ENCODE data around the gene SIM2. TPM values are rescaled to one million over a fixed set of nuclear protein-coding genes. Genes with fewer than 3 reads are reported as not detected.

SIM2 gene
- total RNA-seq, 1 donor from 2014 or later = not detected

DNA sequence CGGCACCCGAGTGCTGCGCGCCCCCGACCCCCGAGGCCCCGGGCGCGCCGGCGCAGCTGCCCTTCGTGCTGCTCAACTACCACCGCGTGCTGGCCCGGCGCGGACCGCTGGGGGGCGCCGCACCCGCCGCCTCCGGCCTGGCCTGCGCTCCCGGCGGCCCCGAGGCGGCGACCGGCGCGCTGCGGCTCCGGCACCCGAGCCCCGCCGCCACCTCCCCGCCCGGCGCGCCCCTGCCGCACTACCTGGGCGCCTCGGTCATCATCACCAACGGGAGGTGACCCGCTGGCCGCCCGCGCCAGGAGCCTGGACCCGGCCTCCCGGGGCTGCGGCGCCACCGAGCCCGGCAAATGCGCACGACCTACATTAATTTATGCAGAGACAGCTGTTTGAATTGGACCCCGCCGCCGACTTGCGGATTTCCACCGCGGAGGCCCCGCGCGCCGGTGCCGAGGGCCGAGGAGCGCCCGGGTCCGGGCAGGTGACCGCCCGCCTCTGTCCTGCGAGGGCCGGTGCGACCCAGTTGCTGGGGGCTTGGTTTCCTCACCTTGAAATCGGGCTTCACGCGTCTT is 49.0 kb downstream of the SIM2 start:
- peak; percentile 77 for ATAC-seq (ENCODE audit: poor library complexity)
- intact Hi-C loops (cut with DNase I) = loop anchor here (10.0 kb wide), 1 partner anchor 167 kb away; no protein-coding TSS in a partner anchor
- DNase-seq = peak; percentile 61

- intact Hi-C loops (cut with DNase I) = loop anchor here (10.0 kb wide), 1 partner anchor 165 kb away; no protein-coding TSS in a partner anchor
- DNase-seq (no peak), ATAC-seq (ENCODE audit: poor library complexity) (peak; percentile 57)
These were observed 51.1 kb downstream of the SIM2 start for GRCh38 chr21:36749935-36750575.

- intact Hi-C loops (cut with DNase I) = no loop called here
- ATAC-seq (ENCODE audit: poor library complexity) (no peak), DNase-seq (no peak)
These were observed 51.7 kb downstream of the SIM2 start for GRCh38 chr21:36750576-36750959.

- DNase-seq (no peak), ATAC-seq (ENCODE audit: poor library complexity) (no peak)
- intact Hi-C loops (cut with DNase I) = no loop called here
These were observed 52.5 kb downstream of the SIM2 start for GRCh38 chr21:36751383-36751782.

- DNase-seq (no peak), ATAC-seq (ENCODE audit: poor library complexity) (no peak)
- intact Hi-C loops (cut with DNase I) = no loop called here
These were observed 54.6 kb downstream of the SIM2 start for GRCh38 chr21:36753556-36753955.

- no peak for ATAC-seq (ENCODE audit: poor library complexity)
- intact Hi-C loops (cut with DNase I) = no loop called here
- no peak for DNase-seq
These were observed 55.5 kb downstream of the SIM2 start for GRCh38 chr21:36754241-36754898.

GRCh38 chr21:36756527-36756926 is 57.6 kb downstream of the SIM2 start:
- intact Hi-C loops (cut with DNase I) = no loop called here
- ATAC-seq (ENCODE audit: poor library complexity) (no peak), DNase-seq (no peak)

- intact Hi-C loops (cut with DNase I) = no loop called here
- ATAC-seq (ENCODE audit: poor library complexity) = no peak
- DNase-seq = no peak
These were observed 58.3 kb downstream of the SIM2 start for GRCh38 chr21:36757196-36757595.

DNA sequence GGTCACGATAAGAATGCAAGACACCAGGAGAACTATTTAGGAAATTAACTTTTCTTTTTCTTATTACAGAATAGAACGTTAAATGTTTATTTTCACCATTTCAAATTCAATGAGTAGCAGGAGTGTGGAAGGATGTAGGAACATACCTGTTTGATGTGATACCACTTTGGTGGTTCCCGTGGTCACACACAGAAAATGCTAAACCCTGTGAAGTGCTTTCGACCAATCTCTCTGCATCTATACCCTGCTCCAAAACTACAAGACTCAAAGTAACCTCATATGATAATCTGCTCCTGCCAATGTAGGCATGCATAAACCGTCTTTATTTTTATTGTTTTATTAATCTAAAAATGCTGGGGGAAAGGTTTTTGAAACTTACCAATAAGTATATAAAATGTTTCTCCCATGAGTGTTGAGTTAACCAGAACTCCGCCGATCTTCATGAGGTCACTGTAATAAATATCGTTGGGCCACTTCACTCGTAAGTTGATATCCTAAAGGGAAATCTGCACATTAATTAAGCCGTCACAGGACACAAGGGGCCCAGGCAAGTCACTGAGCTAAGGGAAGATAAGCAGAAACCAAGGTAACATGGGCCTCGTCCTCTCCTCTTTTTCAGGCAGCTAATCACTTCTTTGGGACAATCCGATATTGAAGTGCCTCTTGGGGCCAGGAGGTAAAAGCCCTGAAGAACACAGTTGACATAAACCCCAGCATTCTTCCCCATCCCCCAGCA is 60.6 kb downstream of the SIM2 start:
- intact Hi-C loops (cut with DNase I) = no loop called here
- no peak for DNase-seq
- no peak for ATAC-seq (ENCODE audit: poor library complexity)

DNA sequence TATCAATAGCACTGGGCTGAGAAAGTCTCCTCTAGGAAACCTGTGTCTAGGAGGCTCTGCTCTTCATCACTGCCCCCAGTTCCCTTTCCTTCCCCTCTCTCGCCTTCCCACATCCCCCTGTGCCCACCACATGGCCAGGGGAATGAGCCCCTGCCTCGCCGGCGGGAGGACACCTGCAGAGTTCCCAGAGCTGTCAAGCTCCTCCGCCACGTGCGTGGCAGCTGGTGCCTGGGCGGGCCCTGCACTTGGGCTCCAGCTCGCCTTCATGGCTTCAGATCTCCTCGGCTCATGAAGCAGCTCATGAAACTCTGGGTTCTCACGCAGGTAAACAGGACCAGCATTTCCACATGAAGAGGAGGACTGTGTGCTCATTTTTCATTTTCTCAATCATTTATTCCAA is 62.8 kb downstream of the SIM2 start:
- intact Hi-C loops (cut with DNase I) = no loop called here

DNA sequence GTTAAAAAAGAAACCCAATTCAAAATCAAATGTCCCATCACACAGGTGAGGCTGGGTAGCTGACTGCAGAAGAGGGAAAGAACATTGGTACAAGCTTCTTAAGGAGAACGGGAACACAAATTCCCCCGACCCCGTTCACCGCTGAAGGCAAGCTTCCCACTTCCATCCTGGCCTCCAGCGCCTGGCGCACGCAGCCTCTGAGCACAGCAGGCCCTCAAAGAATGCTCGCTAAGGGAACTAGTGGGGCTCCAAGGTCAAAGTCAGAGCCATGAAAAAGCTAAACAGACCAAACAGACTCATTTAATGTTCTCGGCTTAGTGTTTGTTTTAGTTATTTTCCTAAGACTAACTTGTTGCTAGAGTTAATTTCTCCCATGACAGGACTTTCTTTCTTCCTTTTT is 63.7 kb downstream of the SIM2 start:
- ATAC-seq (ENCODE audit: poor library complexity) = no peak
- intact Hi-C loops (cut with DNase I) = no loop called here
- DNase-seq = no peak

More for the DNA sequence above, 62.8 kb downstream of the SIM2 start:
- no peak for ATAC-seq (ENCODE audit: poor library complexity)
- DNase-seq = no peak

- DNase-seq = no peak
- intact Hi-C loops (cut with DNase I) = no loop called here
- no peak for ATAC-seq (ENCODE audit: poor library complexity)
These were observed 64.4 kb downstream of the SIM2 start for GRCh38 chr21:36763305-36763704.

- ATAC-seq (ENCODE audit: poor library complexity) (no peak), DNase-seq (no peak)
- intact Hi-C loops (cut with DNase I) = no loop called here
These were observed 66.3 kb downstream of the SIM2 start for GRCh38 chr21:36765229-36765628.

GRCh38 chr21:36766511-36766910 is 67.6 kb downstream of the SIM2 start:
- intact Hi-C loops (cut with DNase I) = no loop called here
- ATAC-seq (ENCODE audit: poor library complexity) (no peak), DNase-seq (no peak)

- ATAC-seq (ENCODE audit: poor library complexity) = no peak
- intact Hi-C loops (cut with DNase I) = no loop called here
- no peak for DNase-seq
These were observed 68.2 kb downstream of the SIM2 start for GRCh38 chr21:36767096-36767495.

DNA sequence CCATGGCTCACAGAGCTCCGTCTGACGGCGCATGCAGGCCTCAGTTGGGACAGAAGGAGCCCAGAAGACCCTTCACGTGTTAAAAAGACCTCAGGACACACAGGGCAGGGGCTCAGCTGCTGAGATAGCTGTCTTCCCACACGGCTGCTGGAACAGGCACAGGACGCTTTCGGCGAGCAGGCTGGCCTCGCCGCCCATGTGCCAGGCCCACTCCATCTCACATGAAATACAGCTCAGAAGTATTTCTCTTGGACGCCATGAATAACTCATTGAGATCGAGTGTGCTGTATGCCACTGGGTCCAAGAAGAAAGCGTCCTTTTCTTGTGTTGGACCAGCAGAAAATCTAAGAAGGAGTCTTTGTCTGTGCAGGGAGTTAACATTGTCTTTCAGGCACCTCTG is 69.6 kb downstream of the SIM2 start:
- no peak for DNase-seq
- ATAC-seq (ENCODE audit: poor library complexity) = no peak
- intact Hi-C loops (cut with DNase I) = no loop called here

- DNase-seq (no peak), ATAC-seq (ENCODE audit: poor library complexity) (peak; percentile 21)
- intact Hi-C loops (cut with DNase I) = no loop called here
These were observed 70.3 kb downstream of the SIM2 start for GRCh38 chr21:36769051-36769839.

DNA sequence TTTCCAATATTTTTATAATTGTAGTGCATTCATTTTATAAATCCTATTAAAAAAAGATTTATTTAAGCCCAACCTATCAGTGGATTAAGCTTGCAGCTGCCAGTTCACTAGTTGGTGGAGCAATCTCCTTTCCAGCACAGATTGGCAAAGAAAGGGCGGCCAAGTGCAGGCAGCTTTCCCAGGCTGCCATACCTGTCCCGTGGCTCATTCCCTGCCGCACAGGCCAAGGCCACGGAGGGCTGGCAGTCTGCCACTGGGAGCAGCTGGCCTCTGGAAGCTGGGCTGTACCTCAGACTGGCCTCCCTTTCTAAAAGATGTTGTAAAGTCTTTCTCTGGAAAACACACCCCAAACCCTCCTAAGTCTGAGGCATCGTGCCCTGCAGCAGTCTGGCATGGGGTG is 74.2 kb downstream of the SIM2 start:
- DNase-seq = peak; percentile 92
- intact Hi-C loops (cut with DNase I) = no loop called here

DNA sequence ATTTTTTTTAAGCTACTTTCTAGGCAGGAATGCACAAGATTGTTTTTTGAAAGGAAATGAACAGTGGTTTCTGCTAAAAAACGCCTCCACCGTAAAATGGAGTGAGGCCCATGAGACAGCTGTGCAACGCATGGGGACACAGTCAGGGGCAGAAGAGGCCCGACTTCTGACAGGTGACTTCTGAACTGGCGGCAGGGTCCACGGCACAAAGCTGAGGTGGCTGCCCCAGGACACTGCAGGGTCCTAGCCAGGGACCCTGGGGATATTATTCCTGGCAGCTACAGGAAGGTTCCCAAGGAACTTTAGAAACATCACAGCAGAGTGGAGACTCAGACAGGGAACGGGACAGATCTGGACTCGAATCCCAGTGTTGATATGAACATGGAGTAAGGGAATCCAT is 75.1 kb downstream of the SIM2 start:
- ATAC-seq (ENCODE audit: poor library complexity) (no peak), DNase-seq (no peak)
- intact Hi-C loops (cut with DNase I) = no loop called here

More for the DNA sequence above, 74.2 kb downstream of the SIM2 start:
- peak; percentile 97 for ATAC-seq (ENCODE audit: poor library complexity)

Data from Right ventricle myocardium superior (tissue), 1 donor.